Parathyroid adenoma (tissue), 2 donors: ENCODE data around the gene RNF187.
A peak's percentile ranks its signal among the peaks of the same experiment; 100 is the strongest.

Source experiments
- H2AFZ ChIP-seq: fragments of 300-600 bp; sonication (generic); one replicate; pipeline ENCODE4 v1.7.0; 2017; ENCODE audit warnings: antibody characterized with exemption, mild to moderate bottlenecking
- H3K27ac ChIP-seq: fragments of 300-600 bp; sonication (generic); one replicate; pipeline ENCODE4 v1.7.0; 2017
- H3K27me3 ChIP-seq: fragments of 300-600 bp; sonication (generic); one replicate; pipeline ENCODE4 v1.7.0; 2017; ENCODE audit warnings: low read length; ENCODE audit not compliant: control insufficient read depth, insufficient read depth
- H3K36me3 ChIP-seq: fragments of 300-600 bp; sonication (generic); one replicate; pipeline ENCODE4 v1.7.0; 2017; ENCODE audit warnings: low read length; ENCODE audit not compliant: control insufficient read depth, insufficient read depth
- H3K4me1 ChIP-seq: fragments of 300-600 bp; sonication (generic); one replicate; pipeline ENCODE4 v1.7.0; 2017; ENCODE audit warnings: control low read depth
- H3K4me2 ChIP-seq: fragments of 300-600 bp; sonication (generic); one replicate; pipeline ENCODE4 v1.7.0; 2017; ENCODE audit warnings: low read length
- H3K4me3 ChIP-seq: fragments of 300-600 bp; sonication (generic); one replicate; pipeline ENCODE4 v1.7.0; 2017; ENCODE audit warnings: low read depth, low read length
- H3K79me2 ChIP-seq: fragments of 300-600 bp; sonication (generic); one replicate; pipeline ENCODE4 v1.7.0; 2017; ENCODE audit warnings: control low read depth
- H3K9ac ChIP-seq: fragments of 300-600 bp; sonication (generic); one replicate; pipeline ENCODE4 v1.7.0; 2017; ENCODE audit warnings: mild to moderate bottlenecking
- H3K9me3 ChIP-seq: fragments of 300-600 bp; sonication (generic); one replicate; pipeline ENCODE4 v1.7.0; 2017; ENCODE audit warnings: low read length; ENCODE audit not compliant: control insufficient read depth
- TF ChIP-seq, protein P1 (sequence below): fragments of 300-600 bp; sonication (generic); IDR thresholded peaks from one replicate; pipeline ENCODE4 v1.7.0; 2017; ENCODE audit warnings: antibody characterized with exemption, mild to moderate bottlenecking
- donor health status: primary hyperparathyroidism.

RNF187 gene

DNA sequence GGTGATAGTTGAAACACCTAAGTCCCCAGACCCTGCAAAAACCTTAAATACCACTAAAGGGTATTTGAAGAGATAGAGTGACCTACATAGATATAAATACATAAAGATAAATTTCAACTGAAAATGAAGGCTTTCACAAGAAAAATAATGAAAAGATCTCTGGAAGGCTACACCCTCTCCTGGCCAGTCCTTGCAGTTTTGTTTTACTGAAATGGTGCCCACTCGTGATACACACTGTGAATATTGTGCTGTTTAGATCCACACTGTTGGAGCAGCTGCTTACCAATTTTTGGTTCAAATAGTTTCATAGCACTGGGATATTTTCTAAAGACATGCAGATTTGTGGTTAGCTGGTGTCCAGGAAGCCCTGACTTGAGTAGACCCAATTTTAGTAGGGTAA lies 31.5 kb upstream of the RNF187 start:
- no peak overlapping the region for H3K4me2 ChIP-seq
- no peaks in the 10 kb centered on the region for H3K36me3 ChIP-seq
- H3K9ac ChIP-seq: no peak overlapping the region
- no peak overlapping the region for H3K27ac ChIP-seq
- H2AFZ ChIP-seq: no peak overlapping the region
- H3K4me3 ChIP-seq: no peak overlapping the region
- H3K27me3 ChIP-seq: no peaks in the 10 kb centered on the region
- H3K9me3 ChIP-seq: no peaks in the 10 kb centered on the region
- no peaks in the 10 kb centered on the region for H3K4me1 ChIP-seq
- TF ChIP-seq, protein P1, sequence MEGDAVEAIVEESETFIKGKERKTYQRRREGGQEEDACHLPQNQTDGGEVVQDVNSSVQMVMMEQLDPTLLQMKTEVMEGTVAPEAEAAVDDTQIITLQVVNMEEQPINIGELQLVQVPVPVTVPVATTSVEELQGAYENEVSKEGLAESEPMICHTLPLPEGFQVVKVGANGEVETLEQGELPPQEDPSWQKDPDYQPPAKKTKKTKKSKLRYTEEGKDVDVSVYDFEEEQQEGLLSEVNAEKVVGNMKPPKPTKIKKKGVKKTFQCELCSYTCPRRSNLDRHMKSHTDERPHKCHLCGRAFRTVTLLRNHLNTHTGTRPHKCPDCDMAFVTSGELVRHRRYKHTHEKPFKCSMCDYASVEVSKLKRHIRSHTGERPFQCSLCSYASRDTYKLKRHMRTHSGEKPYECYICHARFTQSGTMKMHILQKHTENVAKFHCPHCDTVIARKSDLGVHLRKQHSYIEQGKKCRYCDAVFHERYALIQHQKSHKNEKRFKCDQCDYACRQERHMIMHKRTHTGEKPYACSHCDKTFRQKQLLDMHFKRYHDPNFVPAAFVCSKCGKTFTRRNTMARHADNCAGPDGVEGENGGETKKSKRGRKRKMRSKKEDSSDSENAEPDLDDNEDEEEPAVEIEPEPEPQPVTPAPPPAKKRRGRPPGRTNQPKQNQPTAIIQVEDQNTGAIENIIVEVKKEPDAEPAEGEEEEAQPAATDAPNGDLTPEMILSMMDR: no peak
- H3K79me2 ChIP-seq: no peaks in the 10 kb centered on the region

DNA sequence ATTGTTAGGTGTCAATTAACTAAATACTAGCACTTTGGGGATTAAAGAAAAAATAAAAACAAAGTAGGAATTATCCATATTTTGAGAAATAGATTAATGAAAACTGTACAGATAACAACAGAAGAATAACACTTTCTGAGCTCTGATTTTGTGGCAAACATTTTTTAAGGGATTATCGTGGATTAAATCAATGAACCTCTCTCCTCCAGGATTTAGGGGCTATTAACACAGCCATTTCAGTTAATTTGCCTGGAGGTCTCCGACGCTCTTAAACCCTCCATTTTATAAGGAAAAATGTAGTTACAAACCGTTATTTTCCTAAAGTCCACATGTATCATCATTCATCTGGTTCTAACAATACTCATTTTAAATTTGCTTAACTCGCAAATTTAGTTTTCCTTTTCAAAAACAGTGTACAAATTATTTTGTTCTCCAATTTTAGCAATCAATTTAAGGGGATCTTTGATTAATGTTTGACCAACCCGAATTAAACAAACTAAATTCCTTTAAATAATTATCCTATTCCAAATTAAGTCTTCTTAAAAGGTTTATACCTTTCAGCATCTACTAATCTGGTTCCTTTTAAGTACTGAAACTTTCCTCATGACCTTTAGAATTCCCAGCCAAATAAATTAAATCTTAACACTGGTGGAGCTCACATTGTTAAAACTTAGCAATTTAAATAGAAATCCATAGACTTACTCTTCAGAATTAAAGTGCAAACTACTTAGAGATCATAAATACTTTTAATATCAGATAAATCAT lies 30.7 kb upstream of the RNF187 start:
- peak overlapping the region; percentile 87 for H3K4me3 ChIP-seq
- H3K79me2 ChIP-seq: no peaks in the 10 kb centered on the region
- no peak overlapping the region for H2AFZ ChIP-seq
- no peaks in the 10 kb centered on the region for H3K9me3 ChIP-seq
- no peak overlapping the region for H3K9ac ChIP-seq
- TF ChIP-seq, protein P1: no peak
- H3K27ac ChIP-seq: no peak overlapping the region
- H3K4me1 ChIP-seq: no peaks in the 10 kb centered on the region
- no peaks in the 10 kb centered on the region for H3K36me3 ChIP-seq
- H3K27me3 ChIP-seq: no peaks in the 10 kb centered on the region
- peak overlapping the region; percentile 95 for H3K4me2 ChIP-seq

DNA sequence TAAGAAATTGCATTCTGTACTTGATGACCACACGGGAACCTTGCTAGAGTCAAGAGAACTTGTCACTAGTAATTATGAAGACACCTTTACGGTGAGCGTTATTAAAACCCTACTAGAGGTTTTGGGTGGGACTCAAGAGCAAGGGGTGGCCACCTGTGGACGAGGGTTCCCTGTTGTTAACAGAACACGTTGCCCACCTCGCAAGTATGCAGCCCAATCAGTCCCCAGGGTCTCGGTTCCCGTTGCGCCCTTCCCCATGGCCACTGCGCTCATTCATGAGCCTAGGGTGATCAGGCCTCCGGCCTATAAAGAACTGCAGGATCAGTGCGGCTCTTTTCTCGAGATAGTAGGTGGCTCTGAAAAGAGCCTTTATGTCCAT lies 30.2 kb upstream of the RNF187 start:
- Histone ChIP-seq H3K79me2 (no peaks in the 10 kb centered on the region), H3K4me3 (peak overlapping the region; percentile 87), H3K9me3 (no peaks in the 10 kb centered on the region), H2AFZ (no peak overlapping the region), H3K27me3 (no peaks in the 10 kb centered on the region), H3K27ac (no peak overlapping the region), H3K9ac (no peak overlapping the region), H3K4me1 (no peaks in the 10 kb centered on the region), H3K36me3 (no peaks in the 10 kb centered on the region), H3K4me2 (peak overlapping the region; percentile 95)
- TF ChIP-seq, protein P1: no peak

DNA sequence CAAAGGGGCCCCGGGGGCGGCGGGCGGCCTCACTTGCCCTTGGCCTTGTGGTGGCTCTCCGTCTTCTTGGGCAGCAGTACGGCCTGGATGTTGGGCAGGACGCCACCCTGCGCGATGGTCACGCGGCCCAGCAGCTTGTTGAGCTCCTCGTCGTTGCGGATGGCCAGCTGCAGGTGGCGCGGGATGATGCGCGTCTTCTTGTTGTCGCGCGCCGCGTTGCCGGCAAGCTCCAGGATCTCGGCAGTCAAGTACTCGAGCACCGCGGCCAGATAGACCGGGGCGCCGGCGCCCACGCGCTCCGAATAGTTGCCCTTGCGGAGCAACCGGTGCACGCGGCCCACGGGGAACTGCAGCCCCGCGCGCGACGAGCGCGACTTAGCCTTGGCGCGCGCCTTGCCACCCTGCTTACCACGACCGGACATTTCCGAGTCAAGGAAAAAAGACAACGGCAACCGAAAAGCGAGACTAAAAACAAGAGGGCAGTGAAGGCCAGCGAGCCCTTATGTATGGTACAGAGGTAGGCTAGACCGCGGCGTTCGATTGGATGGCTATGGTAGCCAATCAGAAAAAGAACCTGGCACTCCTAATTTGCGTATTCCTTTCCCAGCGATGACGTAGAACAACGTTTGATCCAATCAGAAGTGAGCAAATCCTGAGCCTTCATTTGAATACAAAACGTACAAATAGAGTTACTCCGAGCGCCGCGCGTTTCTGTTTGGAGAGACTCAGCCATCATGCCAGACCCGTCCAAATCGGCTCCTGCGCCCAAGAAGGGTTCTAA lies 29.6 kb upstream of the RNF187 start:
- Histone ChIP-seq H3K9ac (no peak overlapping the region), H3K4me2 (peak overlapping the region; percentile 95), H2AFZ (no peak overlapping the region), H3K4me1 (no peaks in the 10 kb centered on the region), H3K27me3 (no peaks in the 10 kb centered on the region), H3K79me2 (no peaks in the 10 kb centered on the region), H3K27ac (no peak overlapping the region), H3K4me3 (peak overlapping the region; percentile 87), H3K9me3 (no peaks in the 10 kb centered on the region), H3K36me3 (no peaks in the 10 kb centered on the region)
- TF ChIP-seq, protein P1: no peak
